HG03095 (cell line): Measurements from ENCODE around the gene LRRC10.
"Not testable (repeated sequence)": the region's sequence is repeated elsewhere in the genome, so short reads cannot be mapped to it uniquely, and the experiment has no call there.

ENCODE experiments used
- ATAC-seq: cut with Tn5 transposase; IDR thresholded peaks from one replicate; pipeline ENCODE4 v1.9.1; 2021; ENCODE audit warnings: moderate library complexity; ENCODE audit not compliant: unreplicated experiment

LRRC10 gene

GRCh38 chr12:69620077-69620476 is 9.4 kb upstream of the LRRC10 start:
- ATAC-seq, result no peak

GRCh38 chr12:69619050-69619449 is 8.3 kb upstream of the LRRC10 start:
- no peak for ATAC-seq

- ATAC-seq, result no peak
Measured at GRCh38 chr12:69616025-69616424, 5.3 kb upstream of the LRRC10 start.

GRCh38 chr12:69613351-69613750 is 2.6 kb upstream of the LRRC10 start:
- no peak for ATAC-seq

- ATAC-seq, result no peak
Measured at GRCh38 chr12:69610126-69610525, 581 bp downstream of the LRRC10 start.

GRCh38 chr12:69608114-69608513 is 2.6 kb downstream of the LRRC10 start:
- no peak for ATAC-seq

- ATAC-seq, result not testable (repeated sequence)
Measured at GRCh38 chr12:69604275-69604674, 6.4 kb downstream of the LRRC10 start.

- not testable (repeated sequence) for ATAC-seq
Measured at GRCh38 chr12:69603556-69603955, 7.2 kb downstream of the LRRC10 start.

GRCh38 chr12:69602954-69603353 is 7.8 kb downstream of the LRRC10 start:
- ATAC-seq, result no peak

GRCh38 chr12:69601962-69602685 is 8.6 kb downstream of the LRRC10 start:
- ATAC-seq, result no peak

- ATAC-seq, result no peak
Measured at GRCh38 chr12:69600804-69601203, 9.9 kb downstream of the LRRC10 start.

- ATAC-seq, result no peak
Measured at GRCh38 chr12:69598174-69598753, 12.4 kb downstream of the LRRC10 start.

GRCh38 chr12:69595689-69596088 is 15.0 kb downstream of the LRRC10 start:
- ATAC-seq, result no peak

- no peak for ATAC-seq
Measured at GRCh38 chr12:69589082-69589481, 21.6 kb downstream of the LRRC10 start.

- ATAC-seq, result no peak
Measured at GRCh38 chr12:69588527-69588926, 22.2 kb downstream of the LRRC10 start.

GRCh38 chr12:69585189-69586062 is 25.3 kb downstream of the LRRC10 start, which contains the start of gene CCT2:
TSS of gene CCT2 (plus strand) at chr12:69585459. CDS start at chr12:69585522, 63 bp downstream.
- ATAC-seq, result peak; percentile 97

GRCh38 chr12:69583203-69583602 is 27.5 kb downstream of the LRRC10 start:
- ATAC-seq, result no peak

GRCh38 chr12:69580074-69580473 is 30.6 kb downstream of the LRRC10 start:
- ATAC-seq, result no peak

GRCh38 chr12:69579029-69579428 is 31.7 kb downstream of the LRRC10 start:
- no peak for ATAC-seq

GRCh38 chr12:69578283-69578682 is 32.4 kb downstream of the LRRC10 start:
- no peak for ATAC-seq

- ATAC-seq, result no peak
Measured at GRCh38 chr12:69575346-69575745, 35.4 kb downstream of the LRRC10 start.
